ENCODE data around the gene PADI1.
"Not testable (repeated sequence)": the region's sequence is repeated elsewhere in the genome, so short reads cannot be mapped to it uniquely, and the experiment has no call there.

Gene PADI1

GRCh38 chr1:17218939-17219338 lies 14.0 kb downstream of the PADI1 start:
- no peak for DNase-seq

- no peak for DNase-seq
These were observed 15.4 kb downstream of the PADI1 start for GRCh38 chr1:17220287-17220686.

GRCh38 chr1:17222557-17222956 lies 17.6 kb downstream of the PADI1 start:
- no peak for DNase-seq

GRCh38 chr1:17224434-17224833 lies 19.5 kb downstream of the PADI1 start:
- DNase-seq, result no peak

- no peak for DNase-seq
These were observed 20.2 kb downstream of the PADI1 start for GRCh38 chr1:17225140-17225539.

GRCh38 chr1:17227358-17227915 lies 22.5 kb downstream of the PADI1 start:
- no peak for DNase-seq

GRCh38 chr1:17228619-17229018 lies 23.7 kb downstream of the PADI1 start:
- no peak for DNase-seq

GRCh38 chr1:17229379-17229778 lies 24.5 kb downstream of the PADI1 start:
- DNase-seq, result no peak

- no peak for DNase-seq
These were observed 25.2 kb downstream of the PADI1 start for GRCh38 chr1:17230106-17230505.

GRCh38 chr1:17230671-17231310 lies 25.9 kb downstream of the PADI1 start:
- no peak for DNase-seq

- DNase-seq, result no peak
These were observed 28.1 kb downstream of the PADI1 start for GRCh38 chr1:17232759-17233661.

- DNase-seq, result no peak
These were observed 28.9 kb downstream of the PADI1 start for GRCh38 chr1:17233675-17234320.

GRCh38 chr1:17234405-17234804 lies 29.5 kb downstream of the PADI1 start:
- no peak for DNase-seq

GRCh38 chr1:17235135-17235885 lies 30.4 kb downstream of the PADI1 start:
- no peak for DNase-seq

GRCh38 chr1:17236779-17237560 lies 32.0 kb downstream of the PADI1 start:
- peak; percentile 93 for DNase-seq

GRCh38 chr1:17237561-17237903 lies 32.6 kb downstream of the PADI1 start:
- no peak for DNase-seq

GRCh38 chr1:17239420-17239819 lies 34.5 kb downstream of the PADI1 start:
- DNase-seq, result peak; percentile 44

- DNase-seq, result not testable (repeated sequence)
These were observed 36.3 kb downstream of the PADI1 start for GRCh38 chr1:17241011-17241779.

GRCh38 chr1:17241780-17242074 lies 36.8 kb downstream of the PADI1 start:
- not testable (repeated sequence) for DNase-seq

GRCh38 chr1:17243274-17243673 lies 38.3 kb downstream of the PADI1 start:
- DNase-seq, result no peak
